K562 (cell line): ENCODE data around the gene MEIOB. TPM values are rescaled to one million over a fixed set of nuclear protein-coding genes. Genes with fewer than 3 reads are reported as not detected.

Experiments
- ATAC-seq: fragments of 200-7000 bp; cut with Tn5 transposase; 3 replicates; pipeline ENCODE4 v1.9.1; 2020; ENCODE audit warnings: moderate library complexity
- BruUV-seq: library from RNA; stranded (reverse); fragments of 400-500 nt; replicated peaks from 2 replicates; lab custom pipeline; 2021; lab: Mats Ljungman, UMichigan
- CTCF ChIA-PET: fragments of 300-600 bp; formaldehyde crosslinking; extraction: SDS; loops from one replicate; lab custom pipeline; 2021; ENCODE audit warnings: low intra/inter-chr PET ratio; lab: Yijun Ruan, JAX
- POLR2A ChIA-PET: fragments of 300-600, 350-650 bp; sonication (Branson Sonifier 250); formaldehyde crosslinking; extraction: SDS; loops from one replicate; lab custom pipeline; 2021; ENCODE audit warnings: antibody characterized with exemption, inconsistent platforms; lab: Yijun Ruan, JAX
- DNase-seq, 4 experiments: peaks; one replicate each; pipeline versions ENCODE4 v3.0.0 to v3.0.0-alpha.2; 2011 to 2018; ENCODE audit warnings: low spot score in 3 of 4, mixed read lengths in 3 of 4; ENCODE audit errors: extremely low read depth in 1 of 4
- FAIRE-seq: peaks from 2 replicates; lab custom pipeline; 2011; peaks lifted over from hg19 to GRCh38; lab: Jason Lieb, UNC
- H2AFZ ChIP-seq: 2 replicates; pipeline ENCODE4 v1.6.0; 2011; ENCODE audit warnings: low read depth, low read length, control low read depth, inconsistent platforms
- H3K27ac ChIP-seq: fragments of 200-600 bp; 3 replicates; pipeline ENCODE4 v1.8.0; 2011; ENCODE audit warnings: low read depth, mild to moderate bottlenecking, control low read depth, inconsistent platforms, low read length, moderate library complexity, mixed read lengths; ENCODE audit errors: extremely low read depth
- H3K27me3 ChIP-seq, 2 experiments: fragments of 300-600 bp in 1 of 2; 2 replicates in 1 of 2; 3 replicates in 1 of 2; pipeline versions ENCODE4 v1.6.0 to v1.8.0; 2011; ENCODE audit warnings: inconsistent platforms in 2 of 2, low read length in 2 of 2, mild to moderate bottlenecking in 1 of 2, mixed read lengths in 1 of 2, moderate library complexity in 1 of 2; ENCODE audit not compliant: control insufficient read depth in 2 of 2, insufficient read depth in 2 of 2
- H3K36me3 ChIP-seq: fragments of 300-600 bp; 3 replicates; pipeline ENCODE4 v1.8.0; 2011; ENCODE audit warnings: mild to moderate bottlenecking, low read length, inconsistent platforms; ENCODE audit not compliant: control insufficient read depth, insufficient read depth
- H3K4me1 ChIP-seq, 2 experiments: fragments of 200-600 bp in 1 of 2; replicated peaks in 1 of 2; 2 replicates in 1 of 2; 3 replicates in 1 of 2; pipeline versions ENCODE4 v1.5.1 to v1.8.0; 2011; ENCODE audit warnings: inconsistent platforms in 2 of 2, low read length in 2 of 2, mild to moderate bottlenecking in 1 of 2, mixed read lengths in 1 of 2, moderate library complexity in 1 of 2; ENCODE audit not compliant: control insufficient read depth in 2 of 2, insufficient read depth in 2 of 2
- H3K4me2 ChIP-seq: 2 replicates; pipeline ENCODE4 v1.6.1; 2011; ENCODE audit warnings: low read length, control low read depth, inconsistent platforms, mixed read lengths; ENCODE audit not compliant: insufficient read depth
- H3K4me3 ChIP-seq: fragments of 200-600 bp; sonication (generic), shearing (Covaris generic); 2 replicates; pipeline ENCODE4 v1.5.1; 2016; ENCODE audit warnings: control low read depth, inconsistent platforms
- H3K79me2 ChIP-seq: fragments of 200-600 bp; 3 replicates; pipeline ENCODE4 v1.8.0; 2011; ENCODE audit warnings: low read length, inconsistent platforms; ENCODE audit not compliant: control insufficient read depth, insufficient read depth
- H3K9ac ChIP-seq, 2 experiments: 2 replicates each; pipeline versions ENCODE4 v1.6.0 to v1.6.1; 2011; ENCODE audit warnings: low read depth in 2 of 2, low read length in 2 of 2, control low read depth in 1 of 2, inconsistent platforms in 1 of 2, mild to moderate bottlenecking in 1 of 2, mixed read lengths in 1 of 2; ENCODE audit not compliant: insufficient read depth in 1 of 2
- H3K9me1 ChIP-seq: one replicate; pipeline ENCODE4 v1.6.0; 2011; ENCODE audit warnings: inconsistent platforms, mild to moderate bottlenecking, low read length, moderate library complexity; ENCODE audit not compliant: control insufficient read depth, insufficient read depth
- H3K9me3 ChIP-seq: replicated peaks from 2 replicates; pipeline ENCODE4 v1.5.1; 2011; ENCODE audit warnings: low read depth, low read length, inconsistent platforms; ENCODE audit not compliant: control insufficient read depth, insufficient read depth
- H4K20me1 ChIP-seq: replicated peaks from 2 replicates; pipeline ENCODE4 v1.6.1; 2011; ENCODE audit warnings: low read length, inconsistent platforms, mixed read lengths; ENCODE audit not compliant: control insufficient read depth, insufficient read depth
- C11orf30 ChIP-seq: fragments of 450-650 bp; IDR thresholded peaks from 2 replicates; pipeline ENCODE4 v1.6.1; 2016; ENCODE audit warnings: low read depth, mild to moderate bottlenecking
- CCNT2 ChIP-seq: IDR thresholded peaks from 2 replicates; pipeline ENCODE4 v1.6.1; 2011; ENCODE audit warnings: borderline replicate concordance, low read depth, mild to moderate bottlenecking, moderate library complexity, mixed read lengths, low read length; ENCODE audit not compliant: insufficient read length; ENCODE audit errors: extremely low read depth
- E2F3 ChIP-seq: fragments of 250-450 bp; sonication (Bioruptor Pico); IDR thresholded peaks from 2 replicates; pipeline ENCODE4 v1.4.0; 2020; ENCODE audit warnings: mild to moderate bottlenecking
- FOXJ3 ChIP-seq: sonication (generic); formaldehyde crosslinking; IDR thresholded peaks from 2 replicates; pipeline ENCODE4 v1.4.0; 2020; ENCODE audit warnings: mild to moderate bottlenecking, missing genetic modification reagents
- NCOA2 ChIP-seq, 2 experiments: fragments of 450-650 bp; IDR thresholded peaks; 2 replicates each; pipeline ENCODE4 v1.6.1; 2018; ENCODE audit warnings: mild to moderate bottlenecking in 2 of 2, moderate library complexity in 1 of 2; ENCODE audit not compliant: partially characterized antibody in 2 of 2
- ZNF143 ChIP-seq: sonication (generic); formaldehyde crosslinking; IDR thresholded peaks from 2 replicates; pipeline ENCODE4 v1.9.0; 2022; ENCODE audit warnings: mild to moderate bottlenecking, missing genetic modification reagents
- ZNF146 ChIP-seq: IDR thresholded peaks from one replicate; pipeline ENCODE4 v1.6.1; 2018; ENCODE audit warnings: missing compliant biosample characterization; ENCODE audit not compliant: unreplicated experiment
- ZNF696 ChIP-seq: fragments of 250-450 bp; sonication (Bioruptor Pico); conservative IDR thresholded peaks from 2 replicates; pipeline ENCODE4 v1.4.0; 2020; ENCODE audit warnings: mild to moderate bottlenecking, moderate library complexity
- WGBS: fragments of 100-300 bp; shearing (Covaris generic); methylation state at CpG from one replicate; pipeline ENCODE4 v1.1.6; 2016; ENCODE audit warnings: low coverage, mixed read lengths; ENCODE audit not compliant: insufficient coverage; ENCODE audit errors: missing lambda C conversion rate; 5-methylcytosine and 5-hydroxymethylcytosine counted together
- in situ Hi-C: fragments of 300-500 bp; cut with MboI; formaldehyde crosslinking; loops from 4 replicates; pipeline ENCODE4 v1.15.0; 2018; ENCODE audit warnings: inconsistent platforms, mixed read lengths
- intact Hi-C: fragments of 100-400 bp; cut with micrococcal nuclease; formaldehyde crosslinking; loops from 2 replicates; pipeline ENCODE4 v1.14.2; 2022
- polyA plus RNA-seq, 8 experiments: library from polyadenylated mRNA; depleted of rRNA in 4 of 8; stranded (reverse) in 5 of 8; unstranded in 3 of 8; fragments of >200 nt; fragmentation: Nextera tagmentation in 2 of 8; fragmentation: Illumina TruSeq in 1 of 8; extraction: Ambion mirVana in 2 of 8; extraction: Trizol in 1 of 8; gene quantifications; 2 replicates each; pipeline versions ENCODE4 v1.2.1 to v1.2.3, GENCODE V29; 2011 to 2014; ENCODE audit warnings: inconsistent platforms in 1 of 8, missing spikeins in 1 of 8
- total RNA-seq, 7 experiments: library from RNA; depleted of rRNA in 6 of 7; stranded (reverse); fragments of >200 nt in 6 of 7; fragmentation: Illumina TruSeq in 2 of 7; extraction: Trizol in 2 of 7; gene quantifications; 2 replicates each; pipeline versions ENCODE4 v1.2.1 to v1.2.3, GENCODE V29; 2011 to 2021; ENCODE audit warnings: low replicate concordance in 1 of 7
- TF ChIP-seq, protein P1 (sequence below): sonication (generic); formaldehyde crosslinking; IDR thresholded peaks from 2 replicates; pipeline ENCODE4 v1.9.0; 2022; ENCODE audit warnings: mild to moderate bottlenecking, missing genetic modification reagents
- TF ChIP-seq, protein P2 (sequence below): sonication (generic); formaldehyde crosslinking; IDR thresholded peaks from 2 replicates; pipeline ENCODE4 v1.9.0; 2022; ENCODE audit warnings: mild to moderate bottlenecking, missing genetic modification reagents
- TF ChIP-seq, protein P3 (sequence below): sonication (generic); formaldehyde crosslinking; IDR thresholded peaks from 2 replicates; pipeline ENCODE4 v1.8.0; 2022; ENCODE audit warnings: missing genetic modification reagents, mild to moderate bottlenecking, moderate library complexity, borderline replicate concordance
- TF ChIP-seq, protein P4 (sequence below): fragments of 450-650 bp; IDR thresholded peaks from 2 replicates; pipeline ENCODE4 v1.6.1; 2016; ENCODE audit warnings: low read depth, mild to moderate bottlenecking, moderate library complexity

Gene MEIOB
- total and polyA plus RNA-seq, 9 of the 15 experiments (the other 6 are each of a cell fraction or from before 2014, with no cell fraction given) = 25.4 to 203 (median 97.6) TPM

DNA sequence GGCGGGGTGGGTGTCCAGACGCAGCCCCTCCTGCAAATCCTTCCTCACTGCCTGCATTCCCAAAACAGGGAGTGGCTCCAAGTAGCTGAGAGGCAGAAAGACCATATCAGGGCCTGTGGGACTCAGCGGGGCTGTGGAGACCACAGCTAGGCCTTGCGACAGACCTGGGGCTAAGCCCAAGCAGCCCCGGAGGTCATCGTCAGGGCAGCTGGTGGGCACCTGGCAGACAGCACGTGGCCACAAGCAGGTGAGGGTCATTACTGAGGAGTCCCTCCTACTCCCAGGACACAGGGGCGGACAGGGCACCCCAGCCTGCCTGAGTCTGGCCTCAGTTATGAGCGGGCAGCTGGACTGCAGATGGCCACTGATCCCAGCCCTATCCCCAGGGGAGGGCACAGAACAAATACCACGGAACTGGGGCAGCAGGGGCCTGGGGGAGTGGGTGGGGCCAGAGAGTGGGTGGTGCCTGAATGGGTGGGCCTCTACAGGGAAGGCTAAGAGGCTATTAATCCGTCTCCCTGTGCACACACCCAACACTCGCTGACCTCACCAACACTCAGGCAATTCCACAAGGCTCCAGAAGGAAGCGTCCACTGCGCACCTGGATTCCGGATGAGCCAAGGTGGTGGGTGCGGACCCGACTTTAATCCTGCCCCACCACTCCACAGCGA is 37.7 kb upstream of the MEIOB start:
- POLR2A ChIA-PET = no interaction called here
- in situ Hi-C loops = no loop called here
- no peak for FAIRE-seq
- Histone ChIP-seq H3K4me2 (no peak overlapping the region), H3K4me1 (peaks cover 0 to 60% of the 10 kb centered on the region in 2 experiments; a peak in 2 of 5 replicates), H3K27me3 (peaks cover 19 to 65% of the 10 kb centered on the region in 2 experiments), H3K9me3 (no peaks in the 10 kb centered on the region), H2AFZ (no peak overlapping the region), H3K36me3 (no peaks in the 10 kb centered on the region), H3K9me1 (no peaks in the 10 kb centered on the region), H3K27ac (no peak overlapping the region), H3K4me3 (no peak overlapping the region), H3K9ac (peak overlapping the region in 1 of 2 experiments; percentile 65; a peak in 2 of 4 replicates), H4K20me1 (0 out of 2 replicates have a peak, but pooled peaks cover 1% of the 10 kb centered on the region), H3K79me2 (no peaks in the 10 kb centered on the region)
- intact Hi-C loops = no loop called here
- BruUV-seq = no TSS peak
- CTCF ChIA-PET = no interaction called here
- peak in 2 of 4 experiments; percentile 50 to 58 for DNase-seq
- ATAC-seq = peak; percentile 30
- WGBS = 33% methylated on average over 17 of the region's 18 CpGs
- no peak for TF ChIP-seq CCNT2
- TF ChIP-seq, protein P1, sequence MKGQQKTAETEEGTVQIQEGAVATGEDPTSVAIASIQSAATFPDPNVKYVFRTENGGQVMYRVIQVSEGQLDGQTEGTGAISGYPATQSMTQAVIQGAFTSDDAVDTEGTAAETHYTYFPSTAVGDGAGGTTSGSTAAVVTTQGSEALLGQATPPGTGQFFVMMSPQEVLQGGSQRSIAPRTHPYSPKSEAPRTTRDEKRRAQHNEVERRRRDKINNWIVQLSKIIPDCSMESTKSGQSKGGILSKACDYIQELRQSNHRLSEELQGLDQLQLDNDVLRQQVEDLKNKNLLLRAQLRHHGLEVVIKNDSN = 0 out of 2 replicates have a peak, but pooled peaks have one; percentile 24
- no peak for TF ChIP-seq NCOA2 (IDR thresholded peaks at IDR 0.05; ENCODE audit: partially characterized antibody in 2 of 2)
- no peak for TF ChIP-seq ZNF146 (CRISPR knock-in tag)
- TF ChIP-seq, protein P2, sequence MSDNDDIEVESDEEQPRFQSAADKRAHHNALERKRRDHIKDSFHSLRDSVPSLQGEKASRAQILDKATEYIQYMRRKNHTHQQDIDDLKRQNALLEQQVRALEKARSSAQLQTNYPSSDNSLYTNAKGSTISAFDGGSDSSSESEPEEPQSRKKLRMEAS = 0 out of 2 replicates have a peak, but pooled peaks have one; percentile 34
- TF ChIP-seq FOXJ3 (CRISPR knock-in tag) = no peak
- 0 out of 2 replicates have a peak, but pooled peaks have one; percentile 24 for TF ChIP-seq ZNF143 (CRISPR knock-in tag)
- TF ChIP-seq, protein P3, sequence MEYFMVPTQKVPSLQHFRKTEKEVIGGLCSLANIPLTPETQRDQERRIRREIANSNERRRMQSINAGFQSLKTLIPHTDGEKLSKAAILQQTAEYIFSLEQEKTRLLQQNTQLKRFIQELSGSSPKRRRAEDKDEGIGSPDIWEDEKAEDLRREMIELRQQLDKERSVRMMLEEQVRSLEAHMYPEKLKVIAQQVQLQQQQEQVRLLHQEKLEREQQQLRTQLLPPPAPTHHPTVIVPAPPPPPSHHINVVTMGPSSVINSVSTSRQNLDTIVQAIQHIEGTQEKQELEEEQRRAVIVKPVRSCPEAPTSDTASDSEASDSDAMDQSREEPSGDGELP (CRISPR knock-in tag) = no peak
- TF ChIP-seq, protein P4, sequence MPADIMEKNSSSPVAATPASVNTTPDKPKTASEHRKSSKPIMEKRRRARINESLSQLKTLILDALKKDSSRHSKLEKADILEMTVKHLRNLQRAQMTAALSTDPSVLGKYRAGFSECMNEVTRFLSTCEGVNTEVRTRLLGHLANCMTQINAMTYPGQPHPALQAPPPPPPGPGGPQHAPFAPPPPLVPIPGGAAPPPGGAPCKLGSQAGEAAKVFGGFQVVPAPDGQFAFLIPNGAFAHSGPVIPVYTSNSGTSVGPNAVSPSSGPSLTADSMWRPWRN = no peak
- TF ChIP-seq C11orf30 = no peak
- TF ChIP-seq E2F3 (CRISPR knock-in tag) = no peak
- no peak for TF ChIP-seq ZNF696 (CRISPR knock-in tag)
